Measurements from ENCODE around the gene ERAL1.
A peak's percentile ranks its signal among the peaks of the same experiment; 100 is the strongest.
"Not testable (repeated sequence)": the region's sequence is repeated elsewhere in the genome, so short reads cannot be mapped to it uniquely, and the experiment has no call there.

The ERAL1 gene

DNA sequence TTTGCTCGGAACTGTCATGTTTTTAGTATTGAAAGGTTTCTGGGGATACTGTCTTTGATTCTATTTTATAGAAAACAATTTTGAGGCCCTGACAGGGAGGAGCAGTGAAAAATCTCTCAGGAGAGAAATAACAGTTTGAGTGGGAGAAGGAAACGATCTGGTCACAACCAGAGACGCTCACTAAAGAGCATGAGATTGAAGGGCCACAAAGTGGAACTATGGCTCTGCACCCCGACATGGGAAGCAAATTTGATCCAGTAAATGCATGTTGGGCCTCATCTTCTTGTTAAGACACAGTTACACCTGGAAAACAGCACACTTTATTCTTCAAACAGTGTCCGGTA, 492 bp downstream of the ERAL1 start:
- DNase-seq = no peak

DNA sequence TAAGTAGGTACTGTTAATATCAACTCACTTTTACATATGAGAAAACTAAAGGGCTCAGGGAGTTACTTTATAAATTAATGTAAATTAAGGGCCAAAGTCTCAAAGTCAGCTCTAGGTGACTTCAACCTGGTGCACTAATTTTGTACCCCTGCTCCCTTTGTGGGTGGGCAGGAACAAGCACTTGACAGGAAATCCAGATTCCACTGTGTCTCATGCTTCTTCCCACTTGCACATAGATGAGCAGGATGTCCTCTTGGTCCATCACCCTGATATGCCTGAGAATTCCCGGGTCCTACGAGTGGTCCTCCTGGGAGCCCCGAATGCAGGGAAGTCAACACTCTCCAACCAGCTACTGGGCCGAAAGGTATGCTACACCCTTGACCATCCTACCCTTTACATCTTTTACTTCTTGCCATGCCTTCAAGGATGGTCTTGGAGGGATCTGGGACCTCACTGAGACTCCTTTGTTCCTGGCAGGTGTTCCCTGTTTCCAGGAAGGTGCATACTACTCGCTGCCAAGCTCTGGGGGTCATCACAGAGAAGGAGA, 1.3 kb downstream of the ERAL1 start:
- DNase-seq = no peak

DNA sequence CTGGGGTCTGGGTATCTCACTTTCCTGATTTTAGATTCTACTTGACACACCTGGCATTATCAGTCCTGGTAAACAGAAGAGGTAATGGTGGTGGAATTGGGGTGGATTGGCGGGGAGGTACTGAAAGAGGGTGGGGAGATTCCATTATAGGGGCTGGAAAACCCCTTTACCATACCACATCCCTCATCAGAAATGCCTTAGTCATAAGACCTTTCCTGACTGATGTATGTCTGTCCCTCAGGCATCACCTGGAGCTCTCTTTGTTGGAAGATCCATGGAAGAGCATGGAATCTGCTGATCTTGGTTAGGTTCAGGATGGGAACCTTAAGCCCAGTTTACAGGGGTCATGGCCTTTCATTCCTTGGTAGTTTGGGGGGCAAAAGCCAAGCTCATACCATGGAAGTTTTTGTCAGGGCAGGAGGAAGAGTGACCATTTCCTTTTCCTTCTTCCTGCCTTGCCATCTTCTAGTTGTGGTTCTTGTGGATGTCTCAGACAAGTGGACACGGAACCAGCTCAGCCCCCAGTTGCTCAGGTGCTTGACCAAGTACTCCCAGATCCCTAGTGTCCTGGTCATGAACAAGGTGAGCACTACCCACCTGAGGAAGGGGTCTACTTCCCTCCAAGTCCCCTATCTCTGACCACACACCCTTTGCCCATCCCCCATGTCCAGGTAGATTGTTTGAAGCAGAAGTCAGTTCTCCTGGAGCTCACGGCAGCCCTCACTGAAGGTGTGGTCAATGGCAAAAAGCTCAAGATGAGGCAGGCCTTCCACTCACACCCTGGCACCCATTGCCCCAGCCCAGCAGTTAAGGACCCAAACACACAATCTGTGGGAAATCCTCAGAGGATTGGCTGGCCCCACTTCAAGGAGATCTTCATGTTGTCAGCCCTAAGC, 3.3 kb downstream of the ERAL1 start:
- no peak for DNase-seq

DNA sequence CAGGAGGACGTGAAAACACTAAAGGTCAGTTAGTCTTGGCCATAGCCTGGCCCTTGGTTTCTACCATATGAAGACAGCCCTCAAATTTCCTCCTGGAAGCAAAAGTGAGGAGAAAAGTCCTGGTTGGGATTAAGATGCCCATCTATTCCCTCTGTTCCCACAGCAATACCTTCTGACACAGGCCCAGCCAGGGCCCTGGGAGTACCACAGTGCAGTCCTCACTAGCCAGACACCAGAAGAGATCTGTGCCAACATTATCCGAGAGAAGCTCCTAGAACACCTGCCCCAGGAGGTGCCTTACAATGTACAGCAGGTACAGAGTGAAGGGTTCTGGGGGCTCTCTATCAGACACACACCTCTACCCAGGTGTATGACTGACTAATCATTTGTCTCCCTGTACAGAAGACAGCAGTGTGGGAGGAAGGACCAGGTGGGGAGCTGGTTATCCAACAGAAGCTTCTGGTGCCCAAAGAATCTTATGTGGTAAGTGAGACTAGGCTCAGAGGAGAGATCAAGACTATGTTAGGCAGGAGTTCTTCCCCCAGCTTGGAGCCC, 4.1 kb downstream of the ERAL1 start:
- no peak for DNase-seq

DNA sequence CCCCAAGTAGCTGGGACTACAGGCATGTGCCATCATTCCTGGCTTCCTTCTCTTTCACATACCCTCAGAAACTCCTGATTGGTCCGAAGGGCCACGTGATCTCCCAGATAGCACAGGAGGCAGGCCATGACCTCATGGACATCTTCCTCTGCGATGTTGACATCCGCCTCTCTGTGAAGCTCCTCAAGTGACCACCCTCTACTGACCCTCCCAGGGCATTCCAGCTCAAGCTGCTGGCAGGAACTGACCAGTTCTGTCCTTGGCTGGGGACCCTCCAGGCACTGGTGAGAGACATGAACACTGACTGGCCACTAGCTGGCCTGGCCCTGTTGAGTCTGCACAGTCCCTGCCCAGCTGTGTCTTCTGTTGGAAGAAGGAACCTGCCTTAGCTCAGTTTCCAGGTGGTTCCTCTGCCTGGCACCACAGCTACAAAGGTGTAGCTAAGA, 5.6 kb downstream of the ERAL1 start:
- DNase-seq = no peak

DNA sequence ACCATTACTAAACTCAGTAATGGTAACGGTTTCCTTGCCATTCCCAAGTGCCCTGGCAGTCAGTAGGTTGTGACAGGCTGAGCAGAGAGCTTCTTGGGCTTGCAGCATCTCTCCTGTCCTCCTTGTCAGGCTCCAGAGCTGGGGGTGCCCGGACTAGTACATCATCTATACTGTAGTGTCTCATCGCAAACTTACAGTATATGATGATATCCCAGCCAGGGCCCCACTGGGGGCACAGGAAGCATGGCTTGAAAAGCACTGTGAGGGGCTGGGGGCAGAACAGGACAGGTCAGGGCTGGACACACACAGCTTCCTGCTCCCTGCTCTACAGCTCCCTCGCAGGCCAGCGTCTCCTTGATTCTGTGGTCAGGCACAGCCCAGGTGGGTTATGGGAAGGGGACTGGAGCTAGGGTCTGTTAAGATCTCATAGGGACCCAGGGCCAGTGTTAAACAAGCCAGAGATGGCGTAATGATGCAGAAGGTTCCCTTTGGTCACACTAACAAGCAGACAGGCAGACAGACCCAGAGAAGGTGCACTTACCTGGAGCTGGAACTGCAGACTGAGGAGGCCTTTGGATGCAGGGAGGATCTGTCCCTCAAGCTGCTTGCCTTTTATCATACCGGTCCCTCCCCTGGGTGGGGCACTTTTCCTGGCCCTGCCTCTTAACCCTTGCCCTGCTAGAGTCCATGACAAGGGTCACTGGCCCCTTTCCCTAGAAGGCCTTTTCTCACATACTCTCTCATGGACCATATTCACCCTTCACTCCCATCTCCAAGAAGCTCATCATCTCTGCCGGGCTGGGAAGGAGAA, 6.8 kb downstream of the ERAL1 start:
- no peak for DNase-seq

DNA sequence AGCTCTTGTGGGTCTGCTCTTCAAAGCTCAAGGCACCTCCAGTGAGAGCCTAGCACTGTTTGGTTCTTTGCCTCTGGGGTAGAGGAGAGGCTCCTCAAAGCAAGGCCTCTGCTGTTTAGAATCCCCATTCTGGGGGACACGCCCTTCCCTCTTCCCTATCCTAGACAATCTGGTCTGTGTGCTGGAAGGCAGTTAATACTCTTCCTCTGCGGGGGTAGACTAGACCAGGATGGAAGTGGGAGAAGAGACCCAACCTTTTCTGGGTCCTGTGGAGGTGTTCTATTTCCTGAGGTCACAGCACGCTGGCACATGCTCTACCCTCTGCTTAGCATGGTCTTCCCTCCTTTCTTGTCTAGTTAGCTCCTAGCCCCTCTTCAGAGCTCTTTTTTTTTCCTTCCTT, 7.7 kb downstream of the ERAL1 start:
- DNase-seq = no peak

DNA sequence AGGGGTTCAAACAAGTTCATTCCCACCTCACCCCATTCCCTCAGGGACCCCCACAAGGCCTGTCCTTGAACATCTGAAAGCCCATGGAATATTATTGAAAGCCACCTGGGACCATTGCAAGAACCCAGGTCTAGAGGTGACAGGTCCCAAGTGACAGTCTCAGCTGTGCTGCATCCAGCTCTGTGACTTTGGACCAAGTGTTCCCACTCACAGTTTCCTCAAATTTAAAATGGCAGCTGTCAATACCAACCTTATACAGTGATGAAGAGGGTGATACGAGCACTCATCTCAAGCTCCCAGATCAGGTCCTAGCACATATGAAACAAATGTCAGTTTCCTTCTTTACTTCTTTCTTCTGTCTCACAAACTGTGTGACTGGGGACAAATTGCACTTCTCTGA, 9.1 kb downstream of the ERAL1 start:
- DNase-seq = no peak

DNA sequence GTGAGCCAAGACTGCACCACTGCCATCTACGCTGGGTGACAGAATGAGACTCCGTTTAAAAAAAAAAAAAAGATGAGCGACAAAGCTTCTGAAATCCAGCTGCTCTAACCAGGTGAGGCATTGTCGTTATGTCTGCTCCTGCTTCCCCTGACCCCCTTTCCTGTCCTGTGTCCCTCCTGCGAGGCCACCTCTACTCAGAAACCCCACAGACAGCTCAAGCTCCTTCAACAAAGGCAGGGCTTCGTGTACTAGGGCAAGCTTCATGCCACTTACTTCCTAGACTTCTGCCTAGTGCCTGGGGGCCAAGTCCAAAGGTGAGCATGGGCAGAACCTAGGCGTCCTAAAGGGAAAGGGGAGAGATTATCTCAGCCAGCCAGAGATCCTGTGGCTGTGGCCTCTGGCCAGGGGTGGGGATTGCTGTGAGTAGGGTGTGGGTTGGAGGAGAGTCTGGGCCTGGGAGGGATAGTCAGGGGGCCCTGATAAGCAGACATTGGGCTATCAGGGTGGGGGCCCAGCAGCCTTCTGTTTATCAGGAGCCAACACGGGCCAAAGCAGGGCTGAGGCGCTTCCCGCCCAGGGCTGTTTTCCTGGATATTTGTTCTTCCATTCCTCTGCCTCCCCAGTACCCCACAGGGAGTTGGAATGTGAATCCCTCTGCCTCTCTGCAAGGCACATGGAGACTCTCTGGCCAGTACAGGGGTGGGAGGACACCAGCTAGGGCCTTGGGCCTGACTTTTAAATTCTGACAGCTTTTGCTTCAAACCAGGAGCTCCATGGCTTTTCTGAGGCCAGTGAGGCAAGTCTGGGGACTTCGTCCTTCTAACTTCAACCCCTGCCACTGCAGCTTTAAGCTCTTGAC, 10.4 kb downstream of the ERAL1 start:
- no peak for DNase-seq

DNA sequence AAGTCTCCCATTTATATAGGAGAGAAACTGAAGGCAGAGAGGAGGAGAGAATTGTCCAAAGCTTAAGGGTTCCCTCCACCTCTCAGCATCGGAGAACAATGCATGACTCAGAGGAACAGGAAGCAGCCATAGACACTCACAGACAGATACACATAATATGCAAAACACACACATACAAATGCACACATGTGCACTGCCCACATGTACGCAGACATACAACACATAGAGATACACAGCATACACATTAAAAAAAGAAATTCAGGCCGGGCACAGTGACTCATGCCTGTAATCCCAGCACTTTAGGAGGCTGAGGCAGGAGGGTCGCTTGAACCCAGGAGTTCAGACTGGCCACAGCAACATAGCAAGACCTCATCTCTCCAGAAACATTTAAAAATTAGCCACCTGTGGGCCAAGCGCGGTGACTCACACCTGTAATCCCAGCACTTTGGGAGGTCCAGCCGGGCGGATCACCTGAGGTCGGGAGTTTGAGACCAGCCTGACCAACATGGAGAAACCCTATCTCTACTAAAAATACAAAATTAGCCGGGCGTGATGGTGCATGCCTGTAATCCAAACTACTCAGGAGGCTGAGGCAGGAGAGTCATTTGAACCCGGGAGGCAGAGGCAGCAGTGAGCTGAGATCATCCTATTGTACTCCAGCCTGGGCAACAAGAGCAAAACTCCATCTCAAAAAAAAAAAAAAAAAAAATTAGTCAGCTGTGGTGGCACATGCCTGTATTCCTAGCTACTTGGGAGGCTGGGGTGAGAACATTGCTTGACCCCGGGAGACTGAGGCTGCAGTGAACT, 11.3 kb downstream of the ERAL1 start:
- peak; percentile 17 for DNase-seq

DNA sequence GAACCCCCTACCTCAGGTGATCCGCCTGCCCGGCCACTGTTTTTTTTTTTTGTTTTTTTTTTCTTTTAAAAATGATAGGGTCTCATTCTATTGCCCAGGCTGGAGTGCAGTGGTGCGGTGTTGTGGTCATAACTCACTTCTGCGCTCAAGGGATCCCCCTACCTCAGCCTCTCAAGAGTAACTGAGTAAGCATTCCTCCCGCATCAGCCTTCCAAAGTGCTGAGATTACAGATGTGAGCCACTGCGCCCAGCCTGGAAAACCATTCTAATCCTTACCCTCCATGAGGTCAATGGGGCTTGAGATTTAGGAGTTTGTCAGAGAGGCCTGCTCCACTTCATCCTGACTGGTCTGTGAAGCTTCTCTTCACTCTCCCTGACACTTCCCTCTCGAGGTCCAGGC, 12.5 kb downstream of the ERAL1 start:
- DNase-seq = no peak

DNA sequence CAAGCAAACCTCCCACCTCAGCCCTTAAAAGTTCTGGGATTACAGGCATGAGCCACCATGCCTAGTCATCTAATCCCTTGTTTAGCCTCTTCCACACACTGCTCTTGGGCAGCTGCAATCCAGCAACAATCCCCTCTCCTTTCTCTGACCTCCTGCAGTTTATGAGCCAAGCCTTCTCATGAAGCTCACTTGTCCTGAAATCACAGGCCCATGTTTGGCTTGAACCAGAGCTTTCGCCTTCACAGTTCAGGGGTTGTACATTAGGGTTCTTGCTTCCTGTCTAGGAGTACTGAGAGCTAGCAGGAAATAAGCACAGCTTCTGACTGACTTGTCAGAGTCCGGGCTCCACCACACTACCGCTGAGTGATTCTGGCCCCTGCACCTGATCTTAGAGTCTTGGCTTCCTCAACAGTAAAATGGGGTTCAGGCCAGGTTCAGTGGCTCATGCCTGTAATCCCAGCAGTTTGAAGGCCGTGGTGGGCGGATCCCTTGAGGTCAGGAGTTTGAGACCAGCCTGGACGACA, 16.3 kb downstream of the ERAL1 start:
- no peak for DNase-seq

DNA sequence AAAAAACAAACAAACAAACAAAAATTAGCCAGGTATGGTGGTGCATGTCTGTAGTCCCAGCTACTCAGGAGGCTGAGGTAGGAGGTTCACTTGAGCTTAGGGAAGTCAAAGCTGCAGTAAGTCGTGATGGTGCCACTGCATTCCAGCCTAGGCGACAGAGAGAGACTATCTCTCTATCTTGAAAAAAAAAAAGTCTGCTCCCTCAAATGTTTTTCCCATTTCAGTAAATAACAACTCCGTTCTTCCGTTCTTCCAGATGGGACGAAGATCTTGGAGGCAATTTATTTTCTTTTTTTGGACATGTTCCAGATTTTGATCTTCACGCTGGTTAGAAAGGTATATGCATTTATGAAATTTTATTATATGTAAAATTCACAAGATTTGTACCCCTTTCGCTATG, 19.0 kb downstream of the ERAL1 start:
- DNase-seq = no peak

DNA sequence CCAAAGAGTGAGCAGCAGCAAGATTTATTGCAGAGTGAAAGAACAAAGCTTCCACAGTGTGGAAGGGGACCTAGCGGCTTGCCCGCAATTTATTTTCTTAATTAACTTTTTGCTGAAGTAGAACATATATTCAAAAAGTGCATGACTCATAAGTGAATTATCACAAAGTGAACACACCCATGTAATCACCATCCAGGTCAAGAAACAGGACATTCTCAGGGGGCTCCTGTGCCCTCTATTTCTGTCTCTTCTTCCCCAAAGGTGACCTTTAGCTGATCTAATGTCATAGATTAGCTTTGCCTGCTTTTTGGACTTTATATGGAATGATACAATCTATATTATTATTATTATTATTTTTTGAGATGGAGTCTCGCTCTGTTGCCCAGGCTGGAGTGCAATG, 19.9 kb downstream of the ERAL1 start:
- DNase-seq = no peak

DNA sequence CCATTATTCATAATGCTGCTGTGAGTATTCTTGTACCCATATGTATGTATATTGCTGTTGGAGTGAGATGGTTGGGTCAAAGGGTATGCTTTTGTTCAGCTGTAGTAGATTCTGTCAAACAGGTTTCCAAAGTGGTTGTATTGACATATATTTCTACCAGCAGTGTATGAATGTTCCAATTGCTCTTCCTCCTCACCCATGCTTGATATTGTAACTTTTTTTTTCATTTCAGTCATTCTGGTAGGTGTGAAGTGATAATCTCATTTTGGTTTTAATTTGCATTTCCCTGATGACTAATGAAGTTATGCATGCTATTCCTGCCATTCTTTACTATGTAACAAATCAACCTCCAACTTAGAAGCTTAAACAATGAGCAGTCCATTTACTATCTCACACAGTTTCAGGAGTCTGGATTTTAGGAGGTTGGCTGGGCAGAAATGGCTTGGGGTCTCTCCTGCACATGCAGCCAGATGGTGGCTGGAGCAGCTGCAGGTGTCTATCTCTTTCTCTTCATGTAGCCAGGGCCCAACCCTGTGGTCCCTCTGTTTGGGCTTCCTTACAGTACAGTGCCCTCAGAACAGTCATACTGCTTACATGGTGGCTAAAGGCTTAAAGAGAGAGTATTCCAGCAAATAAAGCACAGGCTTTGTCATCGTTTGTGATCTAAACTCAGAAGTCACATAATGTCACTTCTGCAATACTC, 21.2 kb downstream of the ERAL1 start:
- no peak for DNase-seq

DNA sequence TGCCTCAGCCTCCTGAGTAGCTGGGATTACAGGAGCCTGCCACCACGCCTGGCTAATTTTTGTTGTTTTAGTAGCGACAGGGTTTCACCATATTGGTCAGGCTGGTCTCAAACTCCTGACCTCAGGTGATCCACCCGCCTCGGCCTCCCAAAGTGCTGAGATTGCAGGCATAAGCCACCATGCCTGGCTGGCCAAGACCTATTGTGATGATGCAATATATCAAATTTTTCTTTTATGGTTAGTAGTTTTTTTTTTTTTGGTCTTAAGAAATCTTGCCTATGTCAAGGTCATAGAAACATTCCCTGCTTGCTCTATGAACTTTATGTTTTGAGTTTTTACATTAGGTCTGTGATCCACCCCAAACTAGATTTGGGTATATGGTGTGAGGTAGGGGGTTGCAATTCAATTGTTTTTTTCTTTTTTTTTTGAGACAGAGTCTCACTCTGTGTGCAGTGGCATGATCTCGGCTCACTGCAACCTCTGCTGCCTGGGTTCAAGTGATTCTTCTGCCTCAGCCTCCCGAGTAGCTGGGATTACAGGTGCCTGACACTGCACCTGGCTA, 22.4 kb downstream of the ERAL1 start:
- DNase-seq = not testable (repeated sequence)

DNA sequence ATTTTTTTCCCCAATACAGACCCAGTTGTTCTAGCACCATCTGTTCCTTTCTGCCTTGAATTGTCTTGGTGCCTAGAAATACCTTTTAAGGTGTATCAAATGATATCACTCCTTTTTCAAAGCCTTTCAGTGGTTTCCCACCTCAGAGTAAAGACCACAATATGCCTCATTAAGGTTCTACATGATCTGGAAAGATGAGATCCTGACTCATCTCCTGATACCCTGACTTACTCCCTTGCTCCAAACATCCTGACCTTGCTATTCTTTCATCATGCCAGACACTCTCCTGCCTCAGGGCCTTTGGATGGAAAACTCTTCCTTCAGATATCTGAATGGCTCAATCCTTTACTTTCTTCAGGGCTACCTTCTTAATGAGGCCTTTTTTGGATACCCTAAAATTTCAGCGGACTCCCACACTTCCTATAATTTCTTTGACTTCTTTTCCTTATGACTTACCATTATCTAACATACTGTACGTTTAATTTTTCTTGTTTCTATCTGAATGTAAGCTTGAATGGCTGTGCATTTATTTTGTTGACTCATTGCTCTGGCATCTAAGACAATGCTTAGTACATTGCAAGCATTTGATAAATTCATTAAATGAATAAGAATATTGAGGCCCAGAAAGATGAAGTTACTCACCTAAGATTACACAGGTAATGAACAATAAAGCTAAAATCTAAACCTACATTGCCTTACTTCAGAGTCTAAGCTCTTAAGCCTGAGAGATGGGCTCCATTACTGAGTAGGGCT, 23.5 kb downstream of the ERAL1 start:
- no peak for DNase-seq

DNA sequence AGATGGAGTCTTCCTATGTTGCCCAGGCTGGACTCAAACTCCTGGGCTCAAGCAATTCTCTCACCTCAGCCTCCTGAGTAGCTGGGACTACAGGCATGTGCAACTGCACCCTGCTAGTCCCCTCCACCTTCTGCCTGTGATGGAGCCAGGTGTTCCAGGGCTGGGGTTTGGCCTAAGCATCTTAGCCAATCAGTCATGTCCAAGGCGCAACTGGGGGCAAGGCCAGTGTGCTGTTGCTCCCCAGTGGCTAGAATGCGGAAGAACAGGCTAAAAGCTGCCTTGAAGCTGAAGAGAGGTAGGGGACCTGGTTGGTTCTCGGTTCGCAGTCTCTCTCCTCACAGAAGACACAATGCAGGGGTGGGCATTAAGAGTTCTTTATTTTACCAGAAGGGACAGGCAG, 24.2 kb downstream of the ERAL1 start:
- peak; percentile 16 for DNase-seq

DNA sequence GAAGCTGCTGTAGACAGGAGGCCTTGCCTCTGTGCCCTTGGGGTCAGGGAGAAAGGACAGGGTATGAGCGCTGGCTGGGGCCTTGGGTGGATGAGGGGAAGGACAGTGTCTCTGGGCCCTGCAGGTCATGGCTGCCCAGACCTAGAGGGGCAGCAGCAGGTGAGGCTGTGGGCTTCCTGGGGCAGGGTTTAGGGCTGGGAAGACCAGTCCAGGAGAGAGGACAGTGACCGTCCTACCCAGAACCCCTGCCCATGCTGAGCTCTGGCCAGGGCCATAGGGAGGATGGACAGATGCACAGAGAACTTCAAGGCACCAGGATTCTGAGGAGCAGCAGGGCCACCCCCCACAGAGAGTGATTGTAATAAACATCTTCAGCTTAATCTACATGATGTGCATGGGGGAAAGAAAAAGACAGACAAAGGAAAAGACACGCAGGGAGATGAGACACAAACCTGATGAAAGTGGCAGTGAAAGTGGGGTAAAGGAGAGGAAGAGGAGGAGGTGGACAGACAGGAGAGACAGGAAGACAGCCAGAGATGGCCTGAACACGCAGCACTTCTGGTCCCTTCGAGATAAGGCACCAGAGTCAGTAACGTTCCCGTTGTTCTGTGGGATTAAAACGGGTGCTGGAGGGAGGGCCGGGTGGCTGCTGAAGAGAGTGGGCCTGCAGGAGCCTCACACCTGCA, 25.2 kb downstream of the ERAL1 start:
- DNase-seq = no peak

Measured in fibroblast of skin of right quadriceps (primary cell).